ENCODE measurements around the gene ZCCHC8. TPM values are rescaled to one million over a fixed set of nuclear protein-coding genes. Genes with fewer than 3 reads are reported as not detected.
"Not testable (repeated sequence)": the region's sequence is repeated elsewhere in the genome, so short reads cannot be mapped to it uniquely, and the experiment has no call there.

The ZCCHC8 gene
- total and polyA plus RNA-seq, 8 donors, result 8.6 to 23.7 (median 10.6) TPM

DNA sequence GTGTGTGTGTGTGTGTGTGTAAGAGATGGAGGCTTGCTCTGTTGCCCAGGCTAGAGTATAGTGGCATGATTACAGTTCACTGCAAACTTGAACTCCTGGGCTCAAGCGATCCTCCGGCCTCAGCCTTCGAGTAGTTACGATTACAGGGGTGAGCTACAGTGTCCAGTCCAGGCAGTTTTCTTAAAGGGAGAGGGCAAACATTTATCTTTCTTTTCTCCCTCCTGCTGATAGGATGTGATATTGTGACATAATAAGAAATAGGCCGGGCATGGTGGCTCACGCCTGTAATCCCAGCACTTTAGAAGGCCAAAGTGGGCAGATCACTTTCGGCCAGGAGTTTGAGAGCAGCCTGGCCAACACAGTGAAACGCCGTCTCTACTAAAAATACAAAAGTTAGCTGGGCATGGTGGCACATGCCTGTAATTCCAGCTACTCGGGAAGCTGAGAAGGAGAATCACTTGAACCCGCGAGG lies 46.4 kb downstream of the ZCCHC8 start:
- no peaks in the 10 kb centered on the region for H3K4me1 ChIP-seq
- TF ChIP-seq, protein P1, sequence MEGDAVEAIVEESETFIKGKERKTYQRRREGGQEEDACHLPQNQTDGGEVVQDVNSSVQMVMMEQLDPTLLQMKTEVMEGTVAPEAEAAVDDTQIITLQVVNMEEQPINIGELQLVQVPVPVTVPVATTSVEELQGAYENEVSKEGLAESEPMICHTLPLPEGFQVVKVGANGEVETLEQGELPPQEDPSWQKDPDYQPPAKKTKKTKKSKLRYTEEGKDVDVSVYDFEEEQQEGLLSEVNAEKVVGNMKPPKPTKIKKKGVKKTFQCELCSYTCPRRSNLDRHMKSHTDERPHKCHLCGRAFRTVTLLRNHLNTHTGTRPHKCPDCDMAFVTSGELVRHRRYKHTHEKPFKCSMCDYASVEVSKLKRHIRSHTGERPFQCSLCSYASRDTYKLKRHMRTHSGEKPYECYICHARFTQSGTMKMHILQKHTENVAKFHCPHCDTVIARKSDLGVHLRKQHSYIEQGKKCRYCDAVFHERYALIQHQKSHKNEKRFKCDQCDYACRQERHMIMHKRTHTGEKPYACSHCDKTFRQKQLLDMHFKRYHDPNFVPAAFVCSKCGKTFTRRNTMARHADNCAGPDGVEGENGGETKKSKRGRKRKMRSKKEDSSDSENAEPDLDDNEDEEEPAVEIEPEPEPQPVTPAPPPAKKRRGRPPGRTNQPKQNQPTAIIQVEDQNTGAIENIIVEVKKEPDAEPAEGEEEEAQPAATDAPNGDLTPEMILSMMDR (IDR thresholded peaks at IDR 0.05), result no peak
- 89% methylated on average over 12 of the region's 12 CpGs for WGBS, 2 donors
- peak in 1 of 6 donors; percentile 20 for DNase-seq
- intact Hi-C loops (cut with DNase I), result no loop called here
- no peak for ATAC-seq
- H3K9me3 ChIP-seq, result no peaks in the 10 kb centered on the region
- no peak overlapping the region for H3K4me3 ChIP-seq
- no peaks in the 10 kb centered on the region for H3K27me3 ChIP-seq
- no peaks in the 10 kb centered on the region for H3K36me3 ChIP-seq
- FAIRE-seq, result no peak
- no peak overlapping the region for H3K27ac ChIP-seq

DNA sequence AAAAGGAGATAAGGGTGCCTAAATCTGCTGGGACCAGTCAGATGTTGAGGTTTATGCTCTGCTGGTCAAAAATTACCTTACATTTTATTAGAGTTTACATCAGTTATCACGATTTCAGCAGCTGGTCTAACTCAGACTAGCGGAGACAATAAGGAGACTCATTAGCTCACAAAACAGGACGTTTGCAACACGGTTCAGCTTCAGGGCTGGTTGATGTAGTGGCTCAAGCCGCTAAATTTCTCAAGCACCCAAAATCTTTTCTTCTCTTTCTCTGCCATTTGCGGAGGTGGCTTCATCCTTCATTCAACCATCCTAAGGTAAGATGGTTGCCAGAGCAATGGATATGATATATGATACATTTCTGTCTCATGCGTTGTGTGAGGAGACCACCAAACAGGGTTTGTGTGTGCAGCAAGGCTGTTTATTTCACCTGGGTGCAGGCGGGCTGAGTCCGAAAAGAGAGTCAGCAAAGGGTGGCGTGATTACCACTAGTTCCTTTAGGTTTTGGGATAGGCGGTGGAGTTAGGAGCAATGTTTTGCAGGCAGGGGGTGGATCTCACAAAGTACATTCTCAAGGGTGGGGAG lies 47.9 kb downstream of the ZCCHC8 start:
- DNase-seq (peak in 1 of 6 donors; percentile 7), ATAC-seq (no peak), FAIRE-seq (no peak)
- Histone ChIP-seq H3K9me3 (no peaks in the 10 kb centered on the region), H3K27ac (no peak overlapping the region), H3K27me3 (no peaks in the 10 kb centered on the region), H3K4me1 (no peaks in the 10 kb centered on the region), H3K36me3 (no peaks in the 10 kb centered on the region), H3K4me3 (no peak overlapping the region)
- TF ChIP-seq, protein P1 (IDR thresholded peaks at IDR 0.05), result no peak
- intact Hi-C loops (cut with DNase I), result no loop called here
- 84 to 85% methylated on average over 11 of the region's 11 CpGs for WGBS, 2 donors

DNA sequence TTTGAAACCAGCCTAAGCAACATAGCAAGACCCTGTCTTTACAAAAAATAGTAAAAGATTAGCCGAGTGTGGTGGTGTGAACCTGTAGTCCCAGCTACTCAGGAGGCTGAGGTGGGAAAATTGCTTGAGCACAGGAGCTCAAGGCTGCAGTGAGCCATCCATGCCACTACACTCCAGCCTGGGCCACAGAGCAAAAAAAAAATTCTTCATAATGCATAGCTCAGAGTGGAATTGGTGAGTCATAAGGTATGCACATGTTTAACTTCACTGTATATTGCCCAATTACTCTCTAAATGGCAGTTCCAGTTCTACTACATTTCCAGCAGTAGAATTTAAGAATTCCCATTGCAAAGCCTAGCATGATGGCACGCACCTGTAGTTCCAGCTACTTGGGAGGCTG lies 51.4 kb downstream of the ZCCHC8 start:
- intact Hi-C loops (cut with DNase I), result no loop called here

DNA sequence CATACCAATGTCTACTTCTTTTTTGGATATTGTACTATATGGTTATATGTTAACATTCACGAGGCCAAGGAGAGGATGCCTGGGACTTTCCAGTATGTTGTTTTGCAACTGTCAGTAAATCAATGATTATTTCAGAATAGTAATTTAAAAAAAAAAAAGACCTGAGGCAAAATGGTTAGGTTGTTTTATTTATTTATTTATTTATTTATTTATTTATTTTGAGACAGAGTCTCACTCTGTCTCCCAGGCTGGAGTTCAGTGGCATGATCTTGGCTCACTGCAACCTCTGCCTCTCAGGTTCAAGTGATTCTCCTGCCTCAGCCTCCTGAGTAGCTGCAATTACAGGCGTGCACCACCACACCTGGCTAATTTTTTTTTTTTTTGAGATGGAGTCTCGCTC lies 52.9 kb downstream of the ZCCHC8 start:
- H3K9me3 ChIP-seq; H3K36me3 ChIP-seq; H3K27ac ChIP-seq; DNase-seq; H3K27me3 ChIP-seq; FAIRE-seq; intact Hi-C loops (cut with DNase I); ATAC-seq; H3K4me1 ChIP-seq; H3K4me3 ChIP-seq: not testable (repeated sequence)
- WGBS, 2 donors, result 92 to 96% methylated on average over 3 of the region's 3 CpGs

More for the DNA sequence above, 51.4 kb downstream of the ZCCHC8 start:
- no peak overlapping the region for H3K27ac ChIP-seq
- no peaks in the 10 kb centered on the region for H3K4me1 ChIP-seq
- no peaks in the 10 kb centered on the region for H3K27me3 ChIP-seq
- peak in 1 of 4 donors; percentile 43 for ATAC-seq
- no peak for FAIRE-seq
- no peaks in the 10 kb centered on the region for H3K9me3 ChIP-seq
- H3K4me3 ChIP-seq, result no peak overlapping the region
- no peaks in the 10 kb centered on the region for H3K36me3 ChIP-seq
- DNase-seq, result peak in 1 of 6 donors; percentile 2
- TF ChIP-seq, protein P1 (IDR thresholded peaks at IDR 0.05), result no peak
- WGBS, 2 donors, result 90 to 97% methylated on average over 2 of the region's 2 CpGs

DNA sequence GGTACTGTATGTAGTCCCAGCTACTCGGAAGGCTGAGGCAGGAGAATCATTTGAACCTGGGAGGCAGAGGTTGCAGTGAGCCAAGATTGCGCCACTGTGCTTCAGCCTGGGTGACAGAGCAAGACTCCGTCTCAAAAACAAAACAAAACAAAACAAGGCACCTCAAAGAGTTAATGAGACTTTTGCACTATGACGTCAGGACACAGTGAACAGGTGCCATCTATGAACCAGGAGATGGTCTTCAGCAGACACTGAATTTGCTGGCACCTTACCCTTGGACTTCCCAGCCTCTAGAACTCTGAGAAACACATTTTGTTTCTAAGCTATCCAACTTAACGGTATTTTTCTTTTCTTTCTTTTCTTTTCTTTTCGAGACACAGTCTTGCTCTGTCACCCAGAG lies 54.3 kb downstream of the ZCCHC8 start:
- FAIRE-seq; H3K4me1 ChIP-seq; H3K27me3 ChIP-seq; ATAC-seq; intact Hi-C loops (cut with DNase I); H3K27ac ChIP-seq; H3K4me3 ChIP-seq; H3K36me3 ChIP-seq; H3K9me3 ChIP-seq; DNase-seq: not testable (repeated sequence)
- WGBS, 2 donors, result 76% methylated on average over 6 of the region's 6 CpGs

DNA sequence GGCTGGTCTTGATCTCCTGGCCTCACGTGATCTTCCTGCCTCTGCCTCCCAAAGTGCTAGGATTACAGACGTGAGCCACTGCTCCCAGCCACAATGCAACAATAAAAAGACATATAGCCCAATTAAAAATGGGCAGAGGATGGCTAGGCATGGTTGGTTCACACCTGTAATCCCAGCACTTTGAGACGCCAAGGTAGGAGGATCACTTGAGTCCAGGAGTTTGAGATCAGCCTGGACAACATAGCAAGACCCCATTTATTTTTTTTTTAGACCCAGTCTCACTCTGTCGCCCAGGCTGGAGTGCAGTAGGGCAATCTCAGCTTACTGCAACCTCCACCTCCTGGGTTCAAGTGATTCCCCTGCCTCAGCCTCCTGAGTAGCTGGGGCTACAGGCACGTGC lies 56.7 kb downstream of the ZCCHC8 start:
- FAIRE-seq; intact Hi-C loops (cut with DNase I); H3K4me3 ChIP-seq; H3K36me3 ChIP-seq; ATAC-seq; H3K4me1 ChIP-seq; H3K9me3 ChIP-seq; H3K27ac ChIP-seq; H3K27me3 ChIP-seq; DNase-seq: not testable (repeated sequence)
- WGBS, 2 donors, result 81 to 84% methylated on average over 5 of the region's 5 CpGs

DNA sequence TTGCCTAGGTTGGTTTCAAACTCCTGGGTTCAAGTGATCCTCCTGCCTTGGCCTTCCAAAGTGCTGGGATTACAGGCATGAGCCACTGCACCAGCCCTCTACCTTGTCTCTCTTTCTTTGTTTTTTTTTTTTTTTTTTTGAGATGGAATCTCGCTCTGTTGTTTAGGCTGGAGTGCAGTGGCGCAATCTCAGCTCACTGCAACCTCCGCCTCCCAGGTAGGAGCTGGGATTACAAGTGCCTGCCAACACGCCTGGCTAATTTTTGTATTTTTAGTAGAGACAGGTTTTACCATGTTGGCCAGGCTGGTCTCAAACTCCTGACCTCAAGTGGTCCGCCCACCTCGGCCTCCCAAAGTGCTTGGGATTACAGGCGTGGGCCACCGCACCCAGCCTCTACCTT lies 61.9 kb downstream of the ZCCHC8 start:
- ATAC-seq; DNase-seq; H3K27me3 ChIP-seq; H3K27ac ChIP-seq; H3K36me3 ChIP-seq; intact Hi-C loops (cut with DNase I); H3K9me3 ChIP-seq; FAIRE-seq; H3K4me3 ChIP-seq; H3K4me1 ChIP-seq: not testable (repeated sequence)
- 90 to 96% methylated on average over 8 of the region's 8 CpGs for WGBS, 2 donors

All from pancreas (tissue), 10 donors.